Pulmonary artery endothelial cell (primary cell): ENCODE data around the gene SPPL3. TPM values are rescaled to one million over a fixed set of nuclear protein-coding genes. Genes with fewer than 3 reads are reported as not detected.
"Not testable (repeated sequence)": the region's sequence is repeated elsewhere in the genome, so short reads cannot be mapped to it uniquely, and the experiment has no call there.

Source experiments
- DNase-seq: peaks from one replicate; pipeline ENCODE4 v3.0.0-alpha.2; 2011; ENCODE audit warnings: low read depth, low spot score
- total RNA-seq: library from RNA; depleted of rRNA; stranded (reverse); fragments of >200 nt; gene quantifications from 2 replicates; pipeline ENCODE4 v1.2.3, GENCODE V29; 2014

SPPL3 gene
- 3.8 and 5.1 TPM in 2 replicates for total RNA-seq

- DNase-seq, result peak; percentile 51
These were observed at the start of gene SPPL3 for GRCh38 chr12:120904197-120904773. Gene SPPL3 (minus strand): TSS chr12:120904358. CDS start chr12:120903867, 491 bp downstream.

- no peak for DNase-seq
These were observed 46.6 kb upstream of the SPPL3 start for GRCh38 chr12:120950807-120951206.

GRCh38 chr12:120950260-120950799 is 46.2 kb upstream of the SPPL3 start:
- not testable (repeated sequence) for DNase-seq

- not testable (repeated sequence) for DNase-seq
These were observed 41.4 kb upstream of the SPPL3 start for GRCh38 chr12:120945516-120945915.

- DNase-seq, result no peak
These were observed 40.6 kb upstream of the SPPL3 start for GRCh38 chr12:120944645-120945217.

- no peak for DNase-seq
These were observed 39.3 kb upstream of the SPPL3 start for GRCh38 chr12:120943482-120943881.

- no peak for DNase-seq
These were observed 37.8 kb upstream of the SPPL3 start for GRCh38 chr12:120941846-120942405.

GRCh38 chr12:120941412-120941811 is 37.3 kb upstream of the SPPL3 start:
- DNase-seq, result no peak

- DNase-seq, result no peak
These were observed 36.6 kb upstream of the SPPL3 start for GRCh38 chr12:120940799-120941198.

- DNase-seq, result no peak
These were observed 35.8 kb upstream of the SPPL3 start for GRCh38 chr12:120940006-120940405.

GRCh38 chr12:120939523-120939922 is 35.4 kb upstream of the SPPL3 start:
- no peak for DNase-seq

GRCh38 chr12:120938496-120938895 is 34.3 kb upstream of the SPPL3 start:
- no peak for DNase-seq

GRCh38 chr12:120936197-120936596 is 32.0 kb upstream of the SPPL3 start:
- DNase-seq, result no peak

- DNase-seq, result no peak
These were observed 29.6 kb upstream of the SPPL3 start for GRCh38 chr12:120933786-120934185.

GRCh38 chr12:120932956-120933526 is 28.9 kb upstream of the SPPL3 start:
- no peak for DNase-seq

GRCh38 chr12:120932058-120932457 is 27.9 kb upstream of the SPPL3 start:
- no peak for DNase-seq

GRCh38 chr12:120930032-120930431 is 25.9 kb upstream of the SPPL3 start:
- no peak for DNase-seq

GRCh38 chr12:120928864-120929652 is 24.9 kb upstream of the SPPL3 start:
- DNase-seq, result no peak

GRCh38 chr12:120925740-120926563 is 21.8 kb upstream of the SPPL3 start:
- DNase-seq, result no peak

GRCh38 chr12:120922279-120922678 is 18.1 kb upstream of the SPPL3 start:
- no peak for DNase-seq

GRCh38 chr12:120921637-120922036 is 17.5 kb upstream of the SPPL3 start:
- no peak for DNase-seq
